K562 (cell line): ENCODE data around the gene PI4KA. TPM values are rescaled to one million over a fixed set of nuclear protein-coding genes. Genes with fewer than 3 reads are reported as not detected.
A peak's percentile ranks its signal among the peaks of the same experiment; 100 is the strongest.

Source experiments
- ATAC-seq: fragments of 200-7000 bp; cut with Tn5 transposase; 3 replicates; pipeline ENCODE4 v1.9.1; 2020; ENCODE audit warnings: moderate library complexity
- BruUV-seq: library from RNA; stranded (reverse); fragments of 400-500 nt; replicated peaks from 2 replicates; lab custom pipeline; 2021; lab: Mats Ljungman, UMichigan
- CTCF ChIA-PET: fragments of 300-600 bp; formaldehyde crosslinking; extraction: SDS; loops from one replicate; lab custom pipeline; 2021; ENCODE audit warnings: low intra/inter-chr PET ratio; lab: Yijun Ruan, JAX
- POLR2A ChIA-PET: fragments of 300-600, 350-650 bp; sonication (Branson Sonifier 250); formaldehyde crosslinking; extraction: SDS; loops from one replicate; lab custom pipeline; 2021; ENCODE audit warnings: antibody characterized with exemption, inconsistent platforms; lab: Yijun Ruan, JAX
- DNase-seq, 4 experiments: peaks; one replicate each; pipeline versions ENCODE4 v3.0.0 to v3.0.0-alpha.2; 2011 to 2018; ENCODE audit warnings: low spot score in 3 of 4, mixed read lengths in 3 of 4; ENCODE audit errors: extremely low read depth in 1 of 4
- FAIRE-seq: peaks from 2 replicates; lab custom pipeline; 2011; peaks lifted over from hg19 to GRCh38; lab: Jason Lieb, UNC
- H2AFZ ChIP-seq: 2 replicates; pipeline ENCODE4 v1.6.0; 2011; ENCODE audit warnings: low read depth, low read length, control low read depth, inconsistent platforms
- H3K27ac ChIP-seq: fragments of 200-600 bp; 3 replicates; pipeline ENCODE4 v1.8.0; 2011; ENCODE audit warnings: low read depth, mild to moderate bottlenecking, control low read depth, inconsistent platforms, low read length, moderate library complexity, mixed read lengths; ENCODE audit errors: extremely low read depth
- H3K27me3 ChIP-seq, 2 experiments: fragments of 300-600 bp in 1 of 2; 2 replicates in 1 of 2; 3 replicates in 1 of 2; pipeline versions ENCODE4 v1.6.0 to v1.8.0; 2011; ENCODE audit warnings: inconsistent platforms in 2 of 2, low read length in 2 of 2, mild to moderate bottlenecking in 1 of 2, mixed read lengths in 1 of 2, moderate library complexity in 1 of 2; ENCODE audit not compliant: control insufficient read depth in 2 of 2, insufficient read depth in 2 of 2
- H3K36me3 ChIP-seq: fragments of 300-600 bp; 3 replicates; pipeline ENCODE4 v1.8.0; 2011; ENCODE audit warnings: mild to moderate bottlenecking, low read length, inconsistent platforms; ENCODE audit not compliant: control insufficient read depth, insufficient read depth
- H3K4me1 ChIP-seq, 2 experiments: fragments of 200-600 bp in 1 of 2; replicated peaks in 1 of 2; 2 replicates in 1 of 2; 3 replicates in 1 of 2; pipeline versions ENCODE4 v1.5.1 to v1.8.0; 2011; ENCODE audit warnings: inconsistent platforms in 2 of 2, low read length in 2 of 2, mild to moderate bottlenecking in 1 of 2, mixed read lengths in 1 of 2, moderate library complexity in 1 of 2; ENCODE audit not compliant: control insufficient read depth in 2 of 2, insufficient read depth in 2 of 2
- H3K4me2 ChIP-seq: 2 replicates; pipeline ENCODE4 v1.6.1; 2011; ENCODE audit warnings: low read length, control low read depth, inconsistent platforms, mixed read lengths; ENCODE audit not compliant: insufficient read depth
- H3K4me3 ChIP-seq: fragments of 200-600 bp; sonication (generic), shearing (Covaris generic); 2 replicates; pipeline ENCODE4 v1.5.1; 2016; ENCODE audit warnings: control low read depth, inconsistent platforms
- H3K79me2 ChIP-seq: fragments of 200-600 bp; 3 replicates; pipeline ENCODE4 v1.8.0; 2011; ENCODE audit warnings: low read length, inconsistent platforms; ENCODE audit not compliant: control insufficient read depth, insufficient read depth
- H3K9ac ChIP-seq, 2 experiments: 2 replicates each; pipeline versions ENCODE4 v1.6.0 to v1.6.1; 2011; ENCODE audit warnings: low read depth in 2 of 2, low read length in 2 of 2, control low read depth in 1 of 2, inconsistent platforms in 1 of 2, mild to moderate bottlenecking in 1 of 2, mixed read lengths in 1 of 2; ENCODE audit not compliant: insufficient read depth in 1 of 2
- H3K9me1 ChIP-seq: one replicate; pipeline ENCODE4 v1.6.0; 2011; ENCODE audit warnings: inconsistent platforms, mild to moderate bottlenecking, low read length, moderate library complexity; ENCODE audit not compliant: control insufficient read depth, insufficient read depth
- H3K9me3 ChIP-seq: replicated peaks from 2 replicates; pipeline ENCODE4 v1.5.1; 2011; ENCODE audit warnings: low read depth, low read length, inconsistent platforms; ENCODE audit not compliant: control insufficient read depth, insufficient read depth
- H4K20me1 ChIP-seq: replicated peaks from 2 replicates; pipeline ENCODE4 v1.6.1; 2011; ENCODE audit warnings: low read length, inconsistent platforms, mixed read lengths; ENCODE audit not compliant: control insufficient read depth, insufficient read depth
- CREBBP ChIP-seq: IDR thresholded peaks from one replicate; pipeline ENCODE4 v1.6.1; 2012; ENCODE audit warnings: low read depth, mild to moderate bottlenecking, control low read depth, inconsistent platforms, low read length
- CXXC5 ChIP-seq: fragments of 250-450 bp; sonication (Bioruptor Pico); IDR thresholded peaks from 2 replicates; pipeline ENCODE4 v1.8.0; 2022; ENCODE audit warnings: inconsistent platforms, mild to moderate bottlenecking, moderate library complexity
- ELK1 ChIP-seq: sonication (generic); formaldehyde crosslinking; IDR thresholded peaks from 2 replicates; pipeline ENCODE4 v1.8.1; 2022; ENCODE audit warnings: missing genetic modification reagents
- FOXO4 ChIP-seq: fragments of 450-650 bp; formaldehyde crosslinking; IDR thresholded peaks from 2 replicates; pipeline ENCODE4 v1.4.0; 2020; ENCODE audit warnings: mild to moderate bottlenecking, moderate library complexity
- KDM4B ChIP-seq, 2 experiments: fragments of 450-650 bp in 1 of 2; sonication (generic) in 1 of 2; IDR thresholded peaks; 2 replicates each; pipeline ENCODE4 v1.6.1; 2016 to 2017; ENCODE audit warnings: borderline replicate concordance in 2 of 2, antibody characterized with exemption in 1 of 2, low read depth in 1 of 2, mild to moderate bottlenecking in 1 of 2
- MCM7 ChIP-seq, 2 experiments: fragments of 450-650 bp; IDR thresholded peaks; 2 replicates each; pipeline ENCODE4 v1.6.1; 2016 to 2018
- MECOM ChIP-seq: fragments of 250-450 bp; sonication (Bioruptor Pico); IDR thresholded peaks from 2 replicates; pipeline ENCODE4 v1.8.0; 2022; ENCODE audit warnings: inconsistent platforms
- NR1H2 ChIP-seq: sonication (generic); formaldehyde crosslinking; IDR thresholded peaks from 2 replicates; pipeline ENCODE4 v1.4.0; 2020; ENCODE audit warnings: mild to moderate bottlenecking, missing genetic modification reagents
- SREBF2 ChIP-seq: sonication (generic); formaldehyde crosslinking; IDR thresholded peaks from 2 replicates; pipeline ENCODE4 v1.4.0; 2020; ENCODE audit warnings: mild to moderate bottlenecking, missing genetic modification reagents
- SRSF7 ChIP-seq: fragments of 200-400 bp; formaldehyde crosslinking; optimal IDR thresholded peaks from 2 replicates; pipeline ENCODE3; 2017; ENCODE audit warnings: mild to moderate bottlenecking, low read depth, low read length
- THRB ChIP-seq: fragments of 450-650 bp; formaldehyde crosslinking; conservative IDR thresholded peaks from 2 replicates; pipeline ENCODE4 v1.4.0; 2022; ENCODE audit warnings: mild to moderate bottlenecking, missing genetic modification characterization
- ZFX ChIP-seq: sonication (generic); formaldehyde crosslinking; IDR thresholded peaks from 2 replicates; pipeline ENCODE4 v1.8.0; 2022; ENCODE audit warnings: mild to moderate bottlenecking, missing genetic modification reagents, moderate library complexity
- ZNF436 ChIP-seq: fragments of 250-450, 450-650 bp; sonication (Bioruptor Pico); formaldehyde crosslinking; IDR thresholded peaks from 2 replicates; pipeline ENCODE4 v1.7.0; 2020; ENCODE audit warnings: mild to moderate bottlenecking
- WGBS: fragments of 100-300 bp; shearing (Covaris generic); methylation state at CpG from one replicate; pipeline ENCODE4 v1.1.6; 2016; ENCODE audit warnings: low coverage, mixed read lengths; ENCODE audit not compliant: insufficient coverage; ENCODE audit errors: missing lambda C conversion rate; 5-methylcytosine and 5-hydroxymethylcytosine counted together
- in situ Hi-C: fragments of 300-500 bp; cut with MboI; formaldehyde crosslinking; loops from 4 replicates; pipeline ENCODE4 v1.15.0; 2018; ENCODE audit warnings: inconsistent platforms, mixed read lengths
- intact Hi-C: fragments of 100-400 bp; cut with micrococcal nuclease; formaldehyde crosslinking; loops from 2 replicates; pipeline ENCODE4 v1.14.2; 2022
- polyA plus RNA-seq, 8 experiments: library from polyadenylated mRNA; depleted of rRNA in 4 of 8; stranded (reverse) in 5 of 8; unstranded in 3 of 8; fragments of >200 nt; fragmentation: Nextera tagmentation in 2 of 8; fragmentation: Illumina TruSeq in 1 of 8; extraction: Ambion mirVana in 2 of 8; extraction: Trizol in 1 of 8; gene quantifications; 2 replicates each; pipeline versions ENCODE4 v1.2.1 to v1.2.3, GENCODE V29; 2011 to 2014; ENCODE audit warnings: inconsistent platforms in 1 of 8, missing spikeins in 1 of 8
- total RNA-seq, 7 experiments: library from RNA; depleted of rRNA in 6 of 7; stranded (reverse); fragments of >200 nt in 6 of 7; fragmentation: Illumina TruSeq in 2 of 7; extraction: Trizol in 2 of 7; gene quantifications; 2 replicates each; pipeline versions ENCODE4 v1.2.1 to v1.2.3, GENCODE V29; 2011 to 2021; ENCODE audit warnings: low replicate concordance in 1 of 7

PI4KA gene
- total and polyA plus RNA-seq, 9 of the 15 experiments (the other 6 are each of a cell fraction or from before 2014, with no cell fraction given) = 7.3 to 187 (median 84.7) TPM

GRCh38 chr22:20840646-20841371 is 17.8 kb downstream of the PI4KA start (continued):
- no peak for TF ChIP-seq SREBF2 (CRISPR knock-in tag)
- no peak; the same call in 1 of the 2 replicates for TF ChIP-seq THRB
- no peak for TF ChIP-seq MCM7 (IDR thresholded peaks at IDR 0.05)

GRCh38 chr22:20839837-20840645 is 18.6 kb downstream of the PI4KA start:
- intact Hi-C loops = loop anchor here (2.0 kb wide), 1 partner anchor 17 kb away; no protein-coding TSS in a partner anchor
- Histone ChIP-seq H3K9ac (peak overlapping the region in 1 of 2 experiments; percentile 3; a peak in 1 of 4 replicates), H3K27me3 (no peaks in the 10 kb centered on the region; a peak in 1 of 5 replicates), H3K9me3 (no peaks in the 10 kb centered on the region), H3K79me2 (peaks cover 66% of the 10 kb centered on the region), H3K27ac (no peak overlapping the region), H3K9me1 (no peaks in the 10 kb centered on the region), H2AFZ (no peak overlapping the region), H3K4me3 (no peak overlapping the region), H4K20me1 (peaks cover 33% of the 10 kb centered on the region), H3K4me1 (peaks cover 14 to 30% of the 10 kb centered on the region in 2 experiments), H3K36me3 (no peaks in the 10 kb centered on the region), H3K4me2 (no peak overlapping the region)
- in situ Hi-C loops = no loop called here
- DNase-seq (peak in 2 of 4 experiments; percentile 32 to 35), FAIRE-seq (no peak), ATAC-seq (peak; percentile 24)
- WGBS = 81% methylated on average over 3 of the region's 3 CpGs
- ChIA-PET POLR2A (interaction anchor here (0.6 to 9.2 kb wide), 9 partner anchors 8 to 85 kb away, joined by 3 to 93 read pairs (median 4); no protein-coding TSS in a partner anchor), CTCF (no interaction called here)
- no TSS peak for BruUV-seq
- no peak for TF ChIP-seq ZNF436 (CRISPR knock-in tag)
- no peak for TF ChIP-seq NR1H2 (CRISPR knock-in tag)
- TF ChIP-seq SRSF7 = no peak
- no peak for TF ChIP-seq FOXO4 (CRISPR knock-in tag)
- TF ChIP-seq ELK1 (CRISPR knock-in tag) = no peak
- TF ChIP-seq CXXC5 (CRISPR knock-in tag) = no peak
- no peak for TF ChIP-seq MECOM (CRISPR knock-in tag)
- TF ChIP-seq KDM4B (IDR thresholded peaks at IDR 0.05; ENCODE audit: borderline replicate concordance in 2 of 2, low read depth in 1 of 2) = peak in 1 of 2 experiments; percentile 35; a peak in 1 of 4 replicates
- TF ChIP-seq ZFX (CRISPR knock-in tag) = 0 out of 2 replicates have a peak, but pooled peaks have one; percentile 7
- no peak for TF ChIP-seq CREBBP
